ENCODE measurements around the gene KATNAL1. TPM values are rescaled to one million over a fixed set of nuclear protein-coding genes. Genes with fewer than 3 reads are reported as not detected.

Gene KATNAL1
- total RNA-seq, 1 donor from 2014 or later, result 13.4 TPM

DNA sequence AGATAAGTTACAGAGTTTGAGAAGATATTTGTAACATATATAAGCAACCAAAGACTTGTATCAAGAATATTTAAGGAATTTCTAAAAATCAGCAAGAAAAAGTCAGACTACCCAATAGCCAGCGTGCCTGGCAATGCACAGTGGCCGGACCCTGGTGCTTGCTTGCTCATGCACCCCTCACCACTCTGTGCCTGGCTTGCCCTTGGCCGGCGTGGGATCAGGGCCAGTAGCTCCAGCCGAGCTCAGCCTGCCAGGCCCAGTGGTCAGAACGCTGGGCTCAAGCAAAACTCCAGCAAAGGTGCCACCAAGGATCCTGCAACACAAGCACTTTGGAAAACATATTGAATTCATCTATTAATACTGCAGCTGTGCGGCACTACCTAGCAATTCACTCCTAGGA, 95.1 kb downstream of the KATNAL1 start:
- ATAC-seq (ENCODE audit: low read depth) (no peak), DNase-seq (no peak)
- Mint-ChIP-seq H3K36me3 (ENCODE audit: low read depth) (peaks cover 50% of the 10 kb centered on the region), H3K4me3 (no peak overlapping the region), H3K4me1 (no peaks in the 10 kb centered on the region), H3K27ac (no peak overlapping the region), H3K27me3 (no peaks in the 10 kb centered on the region), H3K9me3 (no peaks in the 10 kb centered on the region)
- TF ChIP-seq, protein P1, sequence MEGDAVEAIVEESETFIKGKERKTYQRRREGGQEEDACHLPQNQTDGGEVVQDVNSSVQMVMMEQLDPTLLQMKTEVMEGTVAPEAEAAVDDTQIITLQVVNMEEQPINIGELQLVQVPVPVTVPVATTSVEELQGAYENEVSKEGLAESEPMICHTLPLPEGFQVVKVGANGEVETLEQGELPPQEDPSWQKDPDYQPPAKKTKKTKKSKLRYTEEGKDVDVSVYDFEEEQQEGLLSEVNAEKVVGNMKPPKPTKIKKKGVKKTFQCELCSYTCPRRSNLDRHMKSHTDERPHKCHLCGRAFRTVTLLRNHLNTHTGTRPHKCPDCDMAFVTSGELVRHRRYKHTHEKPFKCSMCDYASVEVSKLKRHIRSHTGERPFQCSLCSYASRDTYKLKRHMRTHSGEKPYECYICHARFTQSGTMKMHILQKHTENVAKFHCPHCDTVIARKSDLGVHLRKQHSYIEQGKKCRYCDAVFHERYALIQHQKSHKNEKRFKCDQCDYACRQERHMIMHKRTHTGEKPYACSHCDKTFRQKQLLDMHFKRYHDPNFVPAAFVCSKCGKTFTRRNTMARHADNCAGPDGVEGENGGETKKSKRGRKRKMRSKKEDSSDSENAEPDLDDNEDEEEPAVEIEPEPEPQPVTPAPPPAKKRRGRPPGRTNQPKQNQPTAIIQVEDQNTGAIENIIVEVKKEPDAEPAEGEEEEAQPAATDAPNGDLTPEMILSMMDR (IDR thresholded peaks at IDR 0.05), result no peak
- CTCF ChIA-PET, result no interaction called here
- intact Hi-C loops (cut with micrococcal nuclease), result no loop called here
- POLR2A ChIA-PET, result no interaction called here

DNA sequence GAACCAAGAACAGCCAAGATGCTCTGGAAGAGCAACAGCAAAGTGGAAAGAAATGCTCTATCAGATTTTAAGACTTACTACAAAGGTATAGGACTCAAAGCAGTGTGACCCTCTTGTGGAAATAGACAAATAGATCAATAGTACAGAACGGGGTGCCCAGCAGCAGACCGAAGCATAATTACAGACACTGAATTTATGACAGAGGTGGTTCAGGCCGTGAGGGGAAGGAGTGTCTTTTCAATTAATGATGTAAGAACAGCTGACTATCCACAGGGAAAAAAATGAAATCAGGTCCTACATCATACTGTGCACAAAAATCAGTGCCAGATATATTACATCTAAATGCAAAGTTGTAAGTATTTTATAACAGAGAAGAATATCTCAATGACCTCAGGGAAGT, 95.6 kb downstream of the KATNAL1 start:
- H3K4me1 Mint-ChIP-seq, result no peaks in the 10 kb centered on the region
- peaks cover 52% of the 10 kb centered on the region for H3K36me3 Mint-ChIP-seq (ENCODE audit: low read depth)
- H3K27me3 Mint-ChIP-seq, result no peaks in the 10 kb centered on the region
- DNase-seq, result no peak
- ATAC-seq (ENCODE audit: low read depth), result no peak
- H3K27ac Mint-ChIP-seq, result no peak overlapping the region
- no peak overlapping the region for H3K4me3 Mint-ChIP-seq
- intact Hi-C loops (cut with micrococcal nuclease), result no loop called here
- CTCF ChIA-PET, result no interaction called here
- POLR2A ChIA-PET, result no interaction called here
- H3K9me3 Mint-ChIP-seq, result no peaks in the 10 kb centered on the region
- TF ChIP-seq, protein P1 (IDR thresholded peaks at IDR 0.05), result no peak

DNA sequence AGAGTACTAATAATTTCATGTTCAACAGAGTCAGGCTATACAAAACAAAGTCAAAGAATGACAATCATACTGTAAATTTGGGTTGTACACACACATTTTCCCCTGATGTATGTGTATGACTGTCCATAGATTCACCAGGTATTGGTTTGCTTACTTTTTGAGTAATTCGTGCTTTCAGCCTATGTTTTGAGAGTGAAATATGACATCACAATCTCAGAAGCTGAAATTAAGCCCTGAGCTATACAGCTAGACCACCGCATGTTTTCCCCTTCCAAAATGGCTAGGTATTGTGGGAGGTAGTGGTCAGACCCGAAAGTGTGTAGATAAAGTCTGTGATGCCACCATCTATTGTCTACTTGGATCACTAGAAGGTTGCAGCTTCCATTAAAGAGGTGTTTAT, 102.8 kb downstream of the KATNAL1 start:
- Mint-ChIP-seq H3K4me1 (no peaks in the 10 kb centered on the region), H3K4me3 (no peak overlapping the region), H3K36me3 (ENCODE audit: low read depth) (peaks cover 39% of the 10 kb centered on the region), H3K9me3 (no peaks in the 10 kb centered on the region), H3K27ac (no peak overlapping the region), H3K27me3 (no peaks in the 10 kb centered on the region)
- intact Hi-C loops (cut with micrococcal nuclease), result no loop called here
- ATAC-seq (ENCODE audit: low read depth), result no peak
- POLR2A ChIA-PET, result no interaction called here
- DNase-seq, result no peak
- TF ChIP-seq, protein P1 (IDR thresholded peaks at IDR 0.05), result no peak
- CTCF ChIA-PET, result interaction anchor here (1.2 kb wide), 1 partner anchor 72 kb away, joined by 5 read pairs; no protein-coding TSS in a partner anchor

DNA sequence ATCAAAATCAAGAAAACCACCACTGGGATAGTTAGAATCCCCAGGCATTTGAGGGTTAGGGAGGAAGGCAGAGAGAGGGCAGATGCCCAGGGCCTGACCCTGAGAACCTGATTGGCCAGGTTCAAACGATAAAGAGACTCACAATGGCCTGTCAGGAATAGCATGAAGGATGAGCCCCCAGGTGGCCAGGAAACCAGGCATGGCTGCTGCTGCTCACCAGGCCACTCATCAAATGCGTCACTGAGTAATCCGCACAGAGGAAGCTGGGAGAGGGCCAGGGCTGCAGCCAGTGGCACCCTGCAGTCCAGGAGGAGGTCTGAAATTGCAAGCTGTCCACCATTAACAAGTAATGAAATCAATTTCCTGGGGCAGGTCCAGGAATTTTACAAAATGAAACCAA, 111.3 kb downstream of the KATNAL1 start:
- intact Hi-C loops (cut with micrococcal nuclease), result no loop called here
- no peaks in the 10 kb centered on the region for H3K27me3 Mint-ChIP-seq
- H3K27ac Mint-ChIP-seq, result no peak overlapping the region
- TF ChIP-seq, protein P1 (IDR thresholded peaks at IDR 0.05), result no peak
- peaks cover 10% of the 10 kb centered on the region for H3K4me1 Mint-ChIP-seq
- ChIA-PET CTCF (no interaction called here), POLR2A (no interaction called here)
- H3K36me3 Mint-ChIP-seq (ENCODE audit: low read depth), result no peaks in the 10 kb centered on the region
- no peaks in the 10 kb centered on the region for H3K9me3 Mint-ChIP-seq
- DNase-seq, result no peak
- no peak overlapping the region for H3K4me3 Mint-ChIP-seq
- no peak for ATAC-seq (ENCODE audit: low read depth)

DNA sequence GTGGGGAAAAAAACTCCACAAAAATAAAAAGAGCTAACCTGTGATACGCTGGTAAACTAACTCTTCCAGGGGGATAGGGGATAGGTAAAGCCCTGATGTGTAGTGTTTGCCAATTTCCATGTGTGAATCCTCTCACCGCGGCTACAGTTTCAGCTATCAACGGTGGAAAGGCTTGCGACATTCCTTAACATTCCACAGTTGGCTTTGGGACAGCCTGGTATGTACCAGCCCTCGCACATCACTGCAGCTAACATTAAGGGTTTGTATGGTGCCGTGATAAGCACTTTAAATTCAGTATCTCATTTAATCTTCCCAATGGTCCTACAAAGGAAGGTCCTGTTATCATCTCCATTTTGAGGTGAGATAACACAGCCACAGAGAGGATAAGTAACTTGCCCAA, 112.4 kb downstream of the KATNAL1 start:
- intact Hi-C loops (cut with micrococcal nuclease), result no loop called here
- ATAC-seq (ENCODE audit: low read depth) (no peak), DNase-seq (no peak)
- ChIA-PET POLR2A (interaction anchor here (0.6 kb wide), 1 partner anchor 293 kb away, joined by 4 read pairs; no protein-coding TSS in a partner anchor), CTCF (interaction anchor here (1.1 kb wide), 1 partner anchor 62 kb away, joined by 3 read pairs; no protein-coding TSS in a partner anchor)
- Mint-ChIP-seq H3K36me3 (ENCODE audit: low read depth) (no peaks in the 10 kb centered on the region), H3K4me3 (no peak overlapping the region), H3K9me3 (no peaks in the 10 kb centered on the region), H3K4me1 (peaks cover 10% of the 10 kb centered on the region), H3K27ac (no peak overlapping the region), H3K27me3 (no peaks in the 10 kb centered on the region)
- TF ChIP-seq, protein P1 (IDR thresholded peaks at IDR 0.05), result no peak
